GM18861 (cell line): ENCODE results near the gene GPALPP1.
"Not testable (repeated sequence)": the region's sequence is repeated elsewhere in the genome, so short reads cannot be mapped to it uniquely, and the experiment has no call there.

ENCODE experiments used
- ATAC-seq: cut with Tn5 transposase; IDR thresholded peaks from one replicate; pipeline ENCODE4 v1.9.1; 2021; ENCODE audit not compliant: unreplicated experiment

The GPALPP1 gene, protein sequence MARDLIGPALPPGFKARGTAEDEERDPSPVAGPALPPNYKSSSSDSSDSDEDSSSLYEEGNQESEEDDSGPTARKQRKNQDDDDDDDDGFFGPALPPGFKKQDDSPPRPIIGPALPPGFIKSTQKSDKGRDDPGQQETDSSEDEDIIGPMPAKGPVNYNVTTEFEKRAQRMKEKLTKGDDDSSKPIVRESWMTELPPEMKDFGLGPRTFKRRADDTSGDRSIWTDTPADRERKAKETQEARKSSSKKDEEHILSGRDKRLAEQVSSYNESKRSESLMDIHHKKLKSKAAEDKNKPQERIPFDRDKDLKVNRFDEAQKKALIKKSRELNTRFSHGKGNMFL

GRCh38 chr13:44989071-44989889, at the start of gene GPALPP1, which contains the start of gene NUFIP1:
TSS of gene GPALPP1 (plus strand) at chr13:44989538. CDS start at chr13:44989655, 117 bp downstream.
TSS of gene NUFIP1 (minus strand) at chr13:44989471. CDS start at chr13:44989436, 35 bp downstream.
- peak; percentile 92 for ATAC-seq

DNA sequence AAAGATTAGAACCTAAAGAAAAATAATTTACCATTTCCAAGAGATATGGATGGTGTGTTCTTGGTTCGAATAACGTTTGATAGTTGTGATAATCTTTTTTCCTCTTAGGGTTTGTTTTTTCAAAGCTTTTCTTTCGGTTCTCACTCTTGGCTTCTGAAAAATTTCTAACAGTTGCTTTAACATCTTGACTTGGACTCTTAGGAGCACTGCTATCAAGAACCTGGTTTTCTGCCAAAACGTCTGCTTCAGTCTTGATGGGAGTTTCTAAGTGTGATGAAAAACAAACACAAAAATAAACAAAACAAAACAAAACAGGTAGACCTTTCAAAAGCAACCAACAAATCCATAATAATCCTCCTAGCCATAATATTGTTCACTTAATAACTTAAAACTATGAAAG, 45.9 kb upstream of the GPALPP1 start:
- not testable (repeated sequence) for ATAC-seq

GRCh38 chr13:44951184-44951583, 38.2 kb upstream of the GPALPP1 start:
- ATAC-seq: no peak

DNA sequence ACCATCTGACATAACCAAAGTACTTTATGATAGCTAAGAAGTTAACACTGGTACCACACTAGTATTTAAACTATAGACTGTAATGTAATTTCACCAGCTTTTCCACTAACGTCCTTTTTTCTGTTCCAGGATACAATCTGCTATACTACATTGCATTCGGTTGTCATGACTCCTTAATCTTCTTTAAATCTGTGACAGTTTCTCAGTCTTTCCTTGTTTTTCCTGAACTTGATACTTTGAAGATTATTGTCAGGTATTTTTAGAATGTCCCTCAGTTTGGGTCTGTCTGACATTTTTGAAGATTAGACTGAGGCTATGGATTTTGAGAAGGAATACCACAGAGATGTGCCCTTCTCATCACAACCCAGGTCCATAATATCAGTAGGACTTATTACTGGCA, 36.7 kb upstream of the GPALPP1 start:
- no peak for ATAC-seq

GRCh38 chr13:44954224-44954623, 35.1 kb upstream of the GPALPP1 start:
- no peak for ATAC-seq

GRCh38 chr13:44955406-44955805, 33.9 kb upstream of the GPALPP1 start:
- no peak for ATAC-seq

GRCh38 chr13:44961997-44962396, 27.3 kb upstream of the GPALPP1 start:
- ATAC-seq: no peak

GRCh38 chr13:44967704-44968433, 21.5 kb upstream of the GPALPP1 start:
- ATAC-seq: no peak

DNA sequence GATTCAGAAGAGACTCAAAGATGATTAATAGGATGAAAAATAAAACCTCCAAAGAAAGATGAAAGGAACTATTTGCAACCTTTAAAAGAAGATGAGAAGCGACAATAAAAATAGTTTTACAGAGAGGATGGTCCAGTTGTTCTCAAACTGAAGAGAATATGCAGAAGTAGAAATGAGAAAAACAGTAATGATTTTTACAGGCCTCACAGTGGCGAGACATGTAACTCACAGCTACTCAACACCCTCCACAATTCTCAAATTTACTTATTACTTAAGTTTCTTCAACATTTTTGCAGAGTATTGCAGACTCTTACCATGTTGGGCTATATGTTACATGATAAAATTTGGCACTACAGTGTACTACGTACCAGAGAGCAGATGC, 20.9 kb upstream of the GPALPP1 start:
- ATAC-seq: no peak

- ATAC-seq: no peak
Measured at GRCh38 chr13:44969551-44970484, 19.5 kb upstream of the GPALPP1 start.

DNA sequence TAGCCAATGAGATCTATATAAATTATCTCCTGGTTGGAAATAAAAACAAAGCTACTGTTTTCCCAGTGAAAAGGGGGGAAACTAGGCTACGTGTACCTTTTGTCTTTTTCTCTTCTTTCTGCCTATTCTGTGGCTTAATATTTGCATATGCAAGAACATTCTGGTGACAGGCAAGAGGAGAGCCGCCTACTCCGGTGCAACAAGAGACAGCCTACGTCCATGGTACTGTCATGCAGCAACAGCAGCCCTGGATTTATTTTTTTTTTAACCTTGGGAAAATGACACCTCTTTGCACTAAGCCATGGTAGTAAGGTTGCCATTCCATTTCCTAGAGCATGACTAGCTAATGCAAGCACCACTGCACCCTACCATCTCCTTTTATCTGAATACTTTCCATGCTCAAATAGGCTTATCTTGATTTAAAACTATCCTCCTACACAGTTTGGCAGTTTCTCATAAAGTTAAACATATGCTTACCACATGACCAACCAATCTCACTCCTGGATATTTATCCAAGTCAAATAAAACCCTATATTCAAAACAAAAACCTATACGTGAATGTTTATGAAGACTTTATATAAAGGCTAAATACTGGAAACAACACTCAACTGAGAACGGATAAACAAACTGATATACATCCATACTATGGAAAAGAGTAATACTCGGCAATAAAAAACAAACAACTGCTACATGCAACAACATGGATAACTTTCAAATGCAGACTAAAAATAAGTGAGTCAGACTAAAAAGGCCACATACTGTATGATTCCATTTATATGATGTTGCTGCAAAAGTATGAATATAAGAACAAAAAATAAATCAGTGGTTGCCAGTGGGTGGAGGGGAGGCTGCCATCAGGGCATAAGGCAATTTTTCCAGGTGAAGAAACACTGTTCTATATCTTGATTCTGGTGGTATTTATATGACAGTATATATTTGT, 17.4 kb upstream of the GPALPP1 start:
- no peak for ATAC-seq

DNA sequence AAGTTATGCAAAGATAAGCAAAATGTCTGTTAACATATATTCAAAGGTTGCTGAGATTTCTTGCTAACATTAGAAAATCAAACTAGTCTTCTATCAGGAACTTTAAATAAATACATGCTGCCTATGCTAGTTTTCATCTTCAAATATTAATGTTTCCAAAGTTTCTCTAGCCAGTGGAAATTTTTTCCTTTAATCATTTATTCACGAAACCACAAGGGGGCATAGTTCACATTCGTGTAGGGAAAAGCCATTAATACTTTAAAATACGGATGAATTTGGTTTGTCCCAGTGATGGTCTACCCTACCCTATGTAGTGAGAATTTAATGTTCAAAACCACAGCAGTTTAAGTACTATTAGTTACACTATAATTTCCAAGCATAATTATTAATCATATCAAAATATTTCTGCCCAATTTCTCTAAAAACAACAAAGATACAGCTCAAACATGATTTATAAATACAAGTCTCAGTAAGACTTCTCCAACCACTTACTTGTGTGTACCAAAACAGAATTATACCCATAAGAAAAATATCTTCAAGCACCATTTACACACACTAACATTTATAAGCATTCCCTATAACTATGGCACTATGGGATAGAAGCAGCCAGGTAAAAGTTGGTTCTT, 16.3 kb upstream of the GPALPP1 start:
- ATAC-seq: no peak

GRCh38 chr13:44974056-44974793, 15.1 kb upstream of the GPALPP1 start:
- ATAC-seq: peak; percentile 64

DNA sequence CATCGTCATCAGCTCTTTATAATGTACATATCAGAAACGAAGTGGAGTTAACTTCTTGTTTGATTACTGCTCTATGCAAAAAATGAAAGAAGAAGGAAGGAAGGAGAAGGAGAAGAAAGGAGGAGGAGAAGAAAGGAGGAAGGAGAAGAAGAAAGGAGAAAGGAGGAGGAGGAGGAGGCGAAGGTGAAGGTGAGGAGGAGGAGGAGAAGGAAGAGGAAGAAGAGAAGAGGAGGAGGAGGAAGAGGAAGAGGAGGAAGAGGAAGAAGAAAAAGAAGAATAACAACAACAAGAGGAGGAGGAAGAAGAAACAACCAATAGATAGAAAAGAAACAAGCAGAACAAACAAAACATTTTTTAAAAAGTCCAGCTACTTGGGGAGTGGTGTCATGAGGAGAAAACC, 13.1 kb upstream of the GPALPP1 start:
- no peak for ATAC-seq

GRCh38 chr13:44976949-44977583, 12.3 kb upstream of the GPALPP1 start:
- no peak for ATAC-seq

- ATAC-seq: no peak
Measured at GRCh38 chr13:44978328-44978727, 11.0 kb upstream of the GPALPP1 start.

DNA sequence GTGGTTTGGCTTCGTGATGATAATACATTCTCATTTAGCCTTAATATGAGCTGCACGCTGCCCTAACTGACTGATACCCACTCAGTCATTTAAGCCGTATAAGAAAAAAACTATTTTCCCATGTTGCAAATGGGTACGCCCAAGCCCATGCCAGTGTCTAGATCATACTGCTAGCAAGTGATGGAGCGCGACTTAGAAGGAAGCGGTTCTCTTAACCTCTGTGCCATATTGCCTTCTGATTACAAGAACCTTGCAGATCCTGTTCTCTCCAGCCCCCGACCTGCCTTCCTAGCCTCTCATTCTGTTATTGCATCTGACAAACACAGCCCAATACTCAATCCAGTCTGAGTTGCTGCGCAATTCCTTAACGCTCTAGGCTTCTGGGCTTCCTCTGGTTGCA, 603 bp downstream of the GPALPP1 start:
- ATAC-seq: no peak

- ATAC-seq: no peak
Measured at GRCh38 chr13:45003417-45003816, 14.1 kb downstream of the GPALPP1 start.
